Erythroblast (primary cell): ENCODE results near the gene CAMK1D.
A peak's percentile ranks its signal among the peaks of the same experiment; 100 is the strongest.

Experiments used
- DNase-seq, 2 experiments: peaks; one replicate each; lab custom pipeline; 2025; lab: John Stamatoyannopoulos, UW
- GATA1 ChIP-seq: IDR thresholded peaks from 2 replicates; pipeline ENCODE4 v1.6.1; 2011; ENCODE audit warnings: low read depth, mild to moderate bottlenecking, control low read depth, low read length, moderate library complexity
- POLR2A ChIP-seq: IDR thresholded peaks from 2 replicates; pipeline ENCODE4 v1.6.1; 2011; ENCODE audit warnings: mild to moderate bottlenecking, low read length

Gene CAMK1D

GRCh38 chr10:12642036-12642435, 292.7 kb downstream of the CAMK1D start:
- no peak for TF ChIP-seq GATA1
- TF ChIP-seq POLR2A, result no peak
- DNase-seq, result no peak

GRCh38 chr10:12643279-12643678, 293.9 kb downstream of the CAMK1D start:
- DNase-seq, result no peak
- TF ChIP-seq GATA1 (no peak), POLR2A (no peak)

GRCh38 chr10:12644380-12645144, 295.2 kb downstream of the CAMK1D start:
- TF ChIP-seq POLR2A, result no peak
- no peak for TF ChIP-seq GATA1
- DNase-seq, result no peak

GRCh38 chr10:12645449-12645848, 296.1 kb downstream of the CAMK1D start:
- TF ChIP-seq POLR2A, result no peak
- no peak for TF ChIP-seq GATA1
- no peak for DNase-seq

GRCh38 chr10:12649012-12649584, 299.8 kb downstream of the CAMK1D start:
- TF ChIP-seq GATA1 (no peak), POLR2A (no peak)
- DNase-seq, result no peak

GRCh38 chr10:12650122-12650521, 300.8 kb downstream of the CAMK1D start:
- DNase-seq, result no peak
- TF ChIP-seq POLR2A (no peak), GATA1 (no peak)

GRCh38 chr10:12650538-12651298, 301.4 kb downstream of the CAMK1D start:
- TF ChIP-seq POLR2A (no peak), GATA1 (no peak)
- DNase-seq, result no peak

- no peak for DNase-seq
- no peak for TF ChIP-seq POLR2A
- no peak for TF ChIP-seq GATA1
These were observed 306.6 kb downstream of the CAMK1D start for GRCh38 chr10:12655940-12656339.

GRCh38 chr10:12656518-12657142, 307.3 kb downstream of the CAMK1D start:
- TF ChIP-seq POLR2A (no peak), GATA1 (no peak)
- DNase-seq, result peak; percentile 66 to 70

GRCh38 chr10:12657489-12657888, 308.1 kb downstream of the CAMK1D start:
- DNase-seq, result no peak
- TF ChIP-seq GATA1 (no peak), POLR2A (no peak)

GRCh38 chr10:12658526-12658925, 309.2 kb downstream of the CAMK1D start:
- TF ChIP-seq POLR2A, result no peak
- TF ChIP-seq GATA1, result no peak
- DNase-seq, result no peak

GRCh38 chr10:12659706-12660105, 310.4 kb downstream of the CAMK1D start:
- DNase-seq, result no peak
- TF ChIP-seq POLR2A (no peak), GATA1 (no peak)

GRCh38 chr10:12660812-12661211, 311.5 kb downstream of the CAMK1D start:
- TF ChIP-seq POLR2A (no peak), GATA1 (no peak)

More at GRCh38 chr10:12660812-12661211, 311.5 kb downstream of the CAMK1D start:
- no peak for DNase-seq
